GM12864 (cell line): ENCODE measurements around the gene MBTPS1.

ENCODE experiments used
- DNase-seq: peaks from one replicate; pipeline ENCODE4 v3.0.0-alpha.2; 2011; ENCODE audit warnings: low read depth
- H3K4me3 ChIP-seq: 2 replicates; pipeline ENCODE4 v1.5.1; 2011; ENCODE audit warnings: mild to moderate bottlenecking, low read depth, low read length, control low read depth
- TF ChIP-seq, protein P1 (sequence below): IDR thresholded peaks from 2 replicates; pipeline ENCODE4 v1.5.1; 2011; ENCODE audit warnings: low read depth, mild to moderate bottlenecking, moderate library complexity, low read length, control low read depth, inconsistent platforms; ENCODE audit errors: missing control alignments

MBTPS1 gene

DNA sequence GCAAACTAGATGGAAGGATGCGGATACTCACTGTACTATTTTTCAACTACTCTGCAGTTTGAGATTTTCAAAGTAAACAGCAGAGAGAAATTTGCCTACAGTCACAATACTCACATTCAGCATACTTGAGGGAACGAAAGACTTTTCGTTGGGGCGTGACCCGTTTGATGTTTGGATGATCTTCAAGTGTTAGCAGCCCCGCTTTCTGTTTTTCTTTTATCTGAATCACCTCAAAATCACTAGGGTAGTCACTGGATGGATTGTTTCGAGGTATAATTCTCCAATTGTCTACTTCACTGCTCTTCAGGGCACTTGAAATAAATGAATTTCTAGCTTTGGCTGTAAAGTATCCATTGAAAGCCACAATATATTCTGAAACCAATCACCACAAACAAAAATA lies 17.8 kb downstream of the MBTPS1 start:
- TF ChIP-seq, protein P1, sequence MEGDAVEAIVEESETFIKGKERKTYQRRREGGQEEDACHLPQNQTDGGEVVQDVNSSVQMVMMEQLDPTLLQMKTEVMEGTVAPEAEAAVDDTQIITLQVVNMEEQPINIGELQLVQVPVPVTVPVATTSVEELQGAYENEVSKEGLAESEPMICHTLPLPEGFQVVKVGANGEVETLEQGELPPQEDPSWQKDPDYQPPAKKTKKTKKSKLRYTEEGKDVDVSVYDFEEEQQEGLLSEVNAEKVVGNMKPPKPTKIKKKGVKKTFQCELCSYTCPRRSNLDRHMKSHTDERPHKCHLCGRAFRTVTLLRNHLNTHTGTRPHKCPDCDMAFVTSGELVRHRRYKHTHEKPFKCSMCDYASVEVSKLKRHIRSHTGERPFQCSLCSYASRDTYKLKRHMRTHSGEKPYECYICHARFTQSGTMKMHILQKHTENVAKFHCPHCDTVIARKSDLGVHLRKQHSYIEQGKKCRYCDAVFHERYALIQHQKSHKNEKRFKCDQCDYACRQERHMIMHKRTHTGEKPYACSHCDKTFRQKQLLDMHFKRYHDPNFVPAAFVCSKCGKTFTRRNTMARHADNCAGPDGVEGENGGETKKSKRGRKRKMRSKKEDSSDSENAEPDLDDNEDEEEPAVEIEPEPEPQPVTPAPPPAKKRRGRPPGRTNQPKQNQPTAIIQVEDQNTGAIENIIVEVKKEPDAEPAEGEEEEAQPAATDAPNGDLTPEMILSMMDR: no peak
- no peak overlapping the region for H3K4me3 ChIP-seq
- DNase-seq: no peak

DNA sequence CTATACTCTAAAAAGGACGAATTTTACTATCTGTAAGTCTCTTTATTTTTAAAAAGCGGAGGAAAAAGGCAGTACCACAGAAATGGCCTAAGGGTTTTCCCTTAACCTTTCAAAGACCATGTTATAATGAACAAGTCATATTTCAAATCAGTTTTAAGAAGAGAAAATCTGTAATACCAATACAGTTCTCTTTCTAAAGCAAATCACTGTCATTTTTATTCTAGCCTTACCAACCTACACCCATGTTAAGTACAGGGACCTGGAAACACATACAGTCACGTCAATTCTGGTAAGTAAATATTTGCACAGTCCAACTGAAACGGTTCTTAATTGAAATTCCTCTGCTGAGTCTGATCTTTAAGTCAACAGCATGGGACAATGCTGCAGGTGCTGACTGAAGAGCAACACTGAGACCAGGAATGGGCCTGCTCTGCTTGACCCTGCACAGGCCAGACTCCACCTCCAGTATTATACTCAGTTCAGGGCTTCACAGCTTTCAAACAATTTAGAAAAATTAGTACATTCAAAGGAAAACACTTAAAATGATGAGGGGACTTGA lies 20.2 kb downstream of the MBTPS1 start:
- H3K4me3 ChIP-seq: no peak overlapping the region
- TF ChIP-seq, protein P1: no peak
- DNase-seq: no peak

DNA sequence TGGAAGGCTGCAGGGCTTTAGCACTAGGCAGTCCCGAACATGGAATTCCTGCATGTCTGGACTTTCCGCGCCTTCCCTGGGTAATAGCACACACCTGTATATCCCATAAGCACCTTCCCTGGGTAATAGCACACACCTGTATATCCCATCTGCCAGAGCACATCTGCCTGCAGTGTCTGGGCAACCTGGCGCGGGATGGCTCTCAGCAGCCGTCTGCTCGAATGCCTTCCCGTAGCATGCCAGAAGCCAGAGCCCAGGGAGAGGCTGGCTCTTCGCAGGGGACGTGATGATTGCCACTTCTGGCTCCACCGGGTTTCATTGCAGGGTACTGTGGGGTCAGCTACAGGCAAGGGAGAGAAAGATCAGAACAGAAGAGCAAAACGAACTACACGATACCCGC lies 21.3 kb downstream of the MBTPS1 start:
- no peak for DNase-seq
- TF ChIP-seq, protein P1: no peak
- H3K4me3 ChIP-seq: no peak overlapping the region

GRCh38 chr16:84093879-84094270 lies 22.9 kb downstream of the MBTPS1 start:
- TF ChIP-seq, protein P1: no peak

GRCh38 chr16:84093120-84093878 lies 23.4 kb downstream of the MBTPS1 start:
- TF ChIP-seq, protein P1: no peak
- no peak overlapping the region for H3K4me3 ChIP-seq
- no peak for DNase-seq

More at GRCh38 chr16:84093879-84094270, 22.9 kb downstream of the MBTPS1 start:
- DNase-seq: no peak
- no peak overlapping the region for H3K4me3 ChIP-seq

GRCh38 chr16:84091460-84091859 lies 25.3 kb downstream of the MBTPS1 start:
- H3K4me3 ChIP-seq: no peak overlapping the region
- TF ChIP-seq, protein P1: no peak
- DNase-seq: no peak

DNA sequence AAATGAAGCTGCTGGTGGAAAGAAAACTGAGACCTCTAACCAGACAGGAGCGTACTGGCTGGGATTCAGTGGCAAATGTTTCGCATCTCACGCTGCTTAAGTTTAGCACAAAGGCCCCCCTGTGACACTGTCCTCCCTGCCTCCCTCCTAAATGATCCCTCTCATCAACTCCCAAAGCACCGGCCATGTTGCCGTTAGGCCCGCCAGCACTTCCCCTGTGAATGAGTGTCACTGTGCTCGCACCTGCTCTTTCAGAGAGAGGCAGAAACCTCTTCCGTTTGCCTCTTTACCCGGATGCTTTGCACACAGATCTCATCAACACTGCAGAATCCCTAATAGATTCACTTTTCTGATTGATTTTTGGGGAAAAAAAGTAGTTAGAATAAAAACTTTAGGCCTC lies 26.5 kb downstream of the MBTPS1 start:
- no peak for DNase-seq
- no peak overlapping the region for H3K4me3 ChIP-seq
- TF ChIP-seq, protein P1: no peak
